ENCODE measurements around the gene FAM229A.

GRCh38 chr1:32367912-32368635, 5.8 kb upstream of the FAM229A start:
- TF ChIP-seq CTCF (conservative IDR thresholded peaks at IDR 0.05; ENCODE audit: low read depth in 2 of 2) (no peak), POLR2AphosphoS5 (IDR thresholded peaks at IDR 0.05; ENCODE audit: low read depth) (no peak), STAT1 (IDR thresholded peaks at IDR 0.05; ENCODE audit: unreplicated experiment) (no peak), CREB1 (CRISPR knock-in tag; IDR thresholded peaks at IDR 0.05; ENCODE audit: low read depth) (no peak), EZH2 (IDR thresholded peaks at IDR 0.05; ENCODE audit: low read depth, unreplicated experiment) (no peak), JUNB (IDR thresholded peaks at IDR 0.05; ENCODE audit: unreplicated experiment) (no peak), EZH2phosphoT487 (IDR thresholded peaks at IDR 0.05; ENCODE audit: unreplicated experiment) (no peak)
- TF ChIP-seq, protein P1, sequence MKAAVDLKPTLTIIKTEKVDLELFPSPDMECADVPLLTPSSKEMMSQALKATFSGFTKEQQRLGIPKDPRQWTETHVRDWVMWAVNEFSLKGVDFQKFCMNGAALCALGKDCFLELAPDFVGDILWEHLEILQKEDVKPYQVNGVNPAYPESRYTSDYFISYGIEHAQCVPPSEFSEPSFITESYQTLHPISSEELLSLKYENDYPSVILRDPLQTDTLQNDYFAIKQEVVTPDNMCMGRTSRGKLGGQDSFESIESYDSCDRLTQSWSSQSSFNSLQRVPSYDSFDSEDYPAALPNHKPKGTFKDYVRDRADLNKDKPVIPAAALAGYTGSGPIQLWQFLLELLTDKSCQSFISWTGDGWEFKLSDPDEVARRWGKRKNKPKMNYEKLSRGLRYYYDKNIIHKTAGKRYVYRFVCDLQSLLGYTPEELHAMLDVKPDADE (IDR thresholded peaks at IDR 0.05): no peak

All from GM23338 (cell line).